ENCODE measurements around the gene PAFAH1B1.
"Not testable (repeated sequence)": the region's sequence is repeated elsewhere in the genome, so short reads cannot be mapped to it uniquely, and the experiment has no call there.

PAFAH1B1 gene

GRCh38 chr17:2594722-2595599 lies 1.5 kb downstream of the PAFAH1B1 start:
- DNase-seq = no peak

DNA sequence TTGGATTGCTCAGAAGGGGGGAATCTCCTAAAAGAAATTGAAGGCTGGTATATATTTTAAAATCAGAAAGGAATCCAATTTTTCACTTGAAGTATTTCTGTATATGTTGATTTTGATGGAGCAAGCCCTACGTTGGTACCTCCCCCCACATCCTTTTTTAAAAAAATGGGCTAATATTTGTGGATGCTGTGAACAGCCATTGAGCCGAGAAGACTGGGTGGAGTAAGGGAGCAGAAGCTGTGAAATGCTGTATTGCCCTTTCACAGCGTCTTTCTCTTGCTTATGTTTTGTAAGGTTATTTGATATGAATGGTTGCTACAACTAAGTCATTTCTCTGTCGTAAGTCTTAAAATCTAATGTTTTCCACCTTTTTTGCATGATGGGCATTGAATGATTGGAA lies 2.3 kb downstream of the PAFAH1B1 start:
- DNase-seq = no peak

DNA sequence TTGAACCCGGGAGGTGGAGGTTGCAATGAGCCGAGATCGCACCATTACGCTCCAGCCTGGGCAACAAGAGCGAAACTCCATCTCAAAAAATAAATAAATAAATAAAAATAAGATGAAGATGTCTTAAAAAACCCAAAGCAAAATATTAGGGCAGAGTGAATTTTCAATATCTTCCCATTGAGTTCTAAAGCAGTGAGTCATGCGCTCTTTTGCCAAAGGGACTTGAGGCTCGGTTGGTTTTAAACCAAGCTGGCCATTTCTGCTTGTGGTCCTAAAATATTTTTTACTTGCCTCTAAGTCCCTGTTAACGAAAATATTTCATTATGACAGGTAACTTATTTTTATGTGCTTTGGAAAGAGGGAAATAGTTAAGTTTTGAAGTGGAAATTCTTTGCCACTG lies 4.7 kb downstream of the PAFAH1B1 start:
- DNase-seq = no peak

- no peak for DNase-seq
Measured at GRCh38 chr17:2602597-2603017, 9.2 kb downstream of the PAFAH1B1 start.

GRCh38 chr17:2608350-2608913 lies 15.0 kb downstream of the PAFAH1B1 start:
- DNase-seq = no peak

- DNase-seq = no peak
Measured at GRCh38 chr17:2609091-2609490, 15.6 kb downstream of the PAFAH1B1 start.

- DNase-seq = no peak
Measured at GRCh38 chr17:2610195-2611175, 17.0 kb downstream of the PAFAH1B1 start.

DNA sequence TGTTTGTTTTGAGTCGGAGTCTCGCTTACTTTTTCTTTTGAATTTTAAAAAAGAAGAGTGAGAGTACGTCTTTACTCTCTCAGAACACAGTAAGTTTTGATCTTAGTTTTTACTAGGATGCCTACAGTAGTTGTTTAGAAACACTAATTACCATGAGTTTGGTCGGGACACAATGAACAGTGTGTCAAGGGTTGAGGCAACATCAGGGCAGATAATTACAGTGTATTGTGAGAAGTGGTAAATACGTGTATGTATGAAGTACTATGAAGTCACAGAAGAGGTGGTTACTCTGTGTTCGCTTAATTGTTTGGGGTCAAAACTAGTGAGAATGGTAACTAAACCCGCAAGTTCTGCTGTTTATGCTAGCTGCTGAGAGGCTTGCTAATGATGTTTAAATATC lies 18.2 kb downstream of the PAFAH1B1 start:
- DNase-seq = no peak

DNA sequence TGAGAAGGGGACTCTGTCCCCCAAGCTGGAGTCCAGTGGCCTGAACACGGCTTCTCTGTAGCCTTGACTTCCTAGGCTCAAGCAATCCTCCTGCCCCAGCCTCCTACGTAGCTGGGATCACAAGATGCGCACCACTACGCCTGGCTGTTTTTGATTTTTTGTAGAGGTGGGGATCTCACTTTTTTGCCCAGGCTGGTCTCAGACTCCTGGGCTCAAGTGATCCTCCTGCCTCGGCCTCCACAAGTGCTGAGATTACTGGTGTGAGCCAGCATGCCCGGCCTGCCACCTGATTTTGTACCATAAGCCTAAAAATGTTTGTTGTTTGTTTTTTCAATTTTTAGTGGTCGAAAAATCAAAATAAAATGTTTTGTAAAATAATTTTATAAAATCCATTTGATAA lies 19.2 kb downstream of the PAFAH1B1 start:
- DNase-seq = no peak

DNA sequence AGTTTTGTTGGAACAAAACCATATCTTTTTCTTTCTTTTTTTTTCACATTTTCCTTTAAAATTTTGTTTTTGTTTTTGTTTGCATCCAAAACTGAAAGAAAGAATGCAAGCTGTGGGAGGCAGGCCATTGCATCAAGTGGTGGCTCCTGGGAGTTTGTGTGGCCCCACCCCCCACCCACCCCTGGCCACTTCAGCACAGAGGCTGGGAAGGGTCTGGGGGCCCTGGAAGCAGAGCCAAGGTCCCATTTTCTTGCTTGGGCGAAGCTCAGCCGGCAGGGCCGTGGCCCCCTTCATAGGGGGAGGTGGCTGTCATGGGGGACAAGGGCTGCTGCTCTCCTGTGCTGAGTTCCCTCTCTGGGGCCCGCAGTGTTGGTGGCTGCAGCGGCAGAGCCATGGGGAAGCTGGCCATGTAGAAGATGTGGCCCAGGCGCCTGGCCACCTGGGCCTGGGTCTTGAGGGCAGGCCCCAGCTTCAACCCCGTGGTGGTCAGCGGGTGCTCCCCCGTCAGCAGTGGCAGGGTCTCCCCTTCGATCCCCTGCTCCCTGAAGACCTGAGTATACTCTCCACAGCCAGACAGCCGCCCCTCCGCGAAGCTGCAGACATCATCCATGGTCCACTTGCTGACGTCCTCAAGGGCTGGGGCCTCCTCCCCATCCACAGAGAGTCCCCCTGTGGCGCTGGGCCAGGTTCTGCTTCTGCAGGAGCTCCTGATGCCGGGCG lies 19.8 kb downstream of the PAFAH1B1 start:
- DNase-seq = no peak

DNA sequence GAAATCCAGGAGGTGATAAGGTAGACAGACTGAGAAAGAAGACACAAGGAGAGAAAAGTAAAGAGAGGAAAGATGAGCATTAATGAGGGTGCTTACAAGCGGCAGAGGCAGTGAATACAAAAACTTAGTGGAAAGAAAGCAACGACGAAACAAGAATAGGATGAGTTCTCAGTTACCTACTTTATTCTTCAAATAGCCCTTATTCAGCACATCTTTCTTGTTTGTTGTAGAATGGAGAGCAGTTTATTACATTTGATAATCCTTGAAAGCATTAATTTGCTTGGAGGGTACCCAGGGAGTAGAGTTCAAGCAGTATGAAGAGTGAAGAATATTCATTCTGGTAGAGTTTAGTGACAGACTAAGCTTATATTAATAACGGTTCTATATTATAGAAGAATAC lies 22.4 kb downstream of the PAFAH1B1 start:
- DNase-seq = no peak

DNA sequence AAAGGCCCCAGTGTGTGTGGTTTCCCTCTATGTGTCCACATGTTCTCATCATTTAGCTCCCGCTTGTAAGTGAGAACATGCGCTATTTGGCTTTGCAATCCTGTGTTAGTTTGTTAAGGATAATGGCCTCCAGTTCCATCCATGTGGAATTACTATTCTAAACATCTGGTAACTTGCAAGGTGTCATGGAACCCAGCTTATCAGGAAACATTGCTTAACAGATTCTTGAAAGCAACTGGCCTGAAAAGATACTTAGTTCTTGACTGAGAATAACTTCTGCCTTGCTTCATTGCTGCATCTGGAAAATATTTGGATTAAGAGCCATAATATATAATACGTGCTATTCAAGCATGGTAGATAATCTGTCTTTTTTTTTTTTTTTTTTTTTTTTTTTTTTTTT lies 27.8 kb downstream of the PAFAH1B1 start:
- DNase-seq = no peak

GRCh38 chr17:2621951-2622405 lies 28.5 kb downstream of the PAFAH1B1 start:
- DNase-seq = not testable (repeated sequence)

- not testable (repeated sequence) for DNase-seq
Measured at GRCh38 chr17:2622721-2623301, 29.4 kb downstream of the PAFAH1B1 start.

- no peak for DNase-seq
Measured at GRCh38 chr17:2624292-2624731, 30.9 kb downstream of the PAFAH1B1 start.

DNA sequence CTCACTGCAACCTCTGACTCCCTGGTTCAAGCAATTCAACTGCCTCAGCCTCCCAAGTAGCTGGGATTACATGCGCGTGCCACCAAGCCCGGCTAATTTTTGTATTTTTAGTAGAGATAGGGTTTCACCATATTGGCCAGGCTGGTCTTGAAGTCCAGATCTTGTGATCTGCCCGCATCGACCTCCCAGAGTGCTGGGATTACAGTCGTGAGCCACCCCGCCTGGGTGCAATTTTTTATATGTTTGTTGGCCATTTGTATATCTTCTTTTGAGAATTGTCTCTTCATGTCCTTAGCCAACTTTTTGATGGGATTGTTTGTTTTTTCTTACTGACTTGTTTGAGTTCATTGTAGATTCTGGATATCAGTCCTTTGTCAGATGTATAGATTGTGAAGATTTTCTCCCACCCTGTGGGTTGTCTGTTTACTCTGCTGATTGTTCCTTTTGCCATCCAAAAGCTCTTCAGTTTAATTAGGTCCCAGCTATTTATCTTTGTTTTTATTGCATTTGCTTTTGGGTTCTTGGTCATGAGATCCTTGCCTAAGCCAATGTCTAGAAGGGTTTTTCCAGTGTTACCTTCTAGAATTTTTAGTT lies 33.3 kb downstream of the PAFAH1B1 start:
- DNase-seq = not testable (repeated sequence)

DNA sequence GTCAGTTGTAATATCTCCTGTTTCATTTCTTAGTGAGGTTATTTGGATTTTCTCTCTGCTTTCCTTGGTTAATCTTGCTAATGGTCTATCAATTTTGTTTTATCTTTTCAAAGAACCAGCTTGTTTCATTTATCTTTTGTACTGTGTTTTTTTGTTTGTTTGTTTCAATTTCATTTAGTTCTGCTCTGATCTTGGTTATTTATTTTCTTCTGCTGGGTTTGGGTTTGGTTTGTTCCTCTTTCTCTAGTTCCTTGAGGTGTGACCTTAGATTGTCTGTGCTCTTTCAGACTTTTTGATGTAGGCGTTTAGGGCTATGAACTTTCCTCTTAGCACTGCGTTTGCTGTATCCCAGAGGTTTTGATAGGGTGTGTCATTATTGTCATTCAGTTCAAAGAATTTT lies 35.5 kb downstream of the PAFAH1B1 start:
- not testable (repeated sequence) for DNase-seq

GRCh38 chr17:2631211-2631610 lies 37.8 kb downstream of the PAFAH1B1 start:
- no peak for DNase-seq

DNA sequence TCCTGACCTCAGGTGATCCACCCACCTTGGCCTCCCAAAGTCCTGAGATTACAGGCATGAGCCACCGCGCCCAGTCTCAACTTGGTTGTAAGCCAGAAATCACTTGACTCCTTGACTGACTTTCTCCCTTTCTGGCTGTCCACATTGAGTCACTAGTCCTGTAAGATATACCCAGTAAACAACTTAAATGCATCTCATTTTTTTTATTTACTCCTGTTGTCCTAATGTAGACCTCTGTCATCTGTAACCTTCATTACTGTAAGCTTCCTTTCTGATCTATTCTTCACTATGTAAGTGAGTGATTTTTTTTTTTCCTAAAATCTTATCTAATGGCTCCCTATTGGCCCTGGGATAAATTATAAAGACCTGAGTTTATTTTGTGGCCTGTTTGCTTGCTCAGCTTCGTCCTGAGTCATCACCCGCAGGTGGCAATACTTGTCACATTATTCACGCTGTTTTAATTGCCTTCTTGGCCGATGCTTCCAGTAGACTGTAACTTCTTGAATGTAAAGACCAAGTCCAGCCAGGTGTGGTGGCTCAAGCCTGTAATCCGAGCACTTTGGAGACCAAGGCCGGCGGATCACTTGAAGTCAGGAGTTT lies 41.0 kb downstream of the PAFAH1B1 start:
- DNase-seq = no peak

DNA sequence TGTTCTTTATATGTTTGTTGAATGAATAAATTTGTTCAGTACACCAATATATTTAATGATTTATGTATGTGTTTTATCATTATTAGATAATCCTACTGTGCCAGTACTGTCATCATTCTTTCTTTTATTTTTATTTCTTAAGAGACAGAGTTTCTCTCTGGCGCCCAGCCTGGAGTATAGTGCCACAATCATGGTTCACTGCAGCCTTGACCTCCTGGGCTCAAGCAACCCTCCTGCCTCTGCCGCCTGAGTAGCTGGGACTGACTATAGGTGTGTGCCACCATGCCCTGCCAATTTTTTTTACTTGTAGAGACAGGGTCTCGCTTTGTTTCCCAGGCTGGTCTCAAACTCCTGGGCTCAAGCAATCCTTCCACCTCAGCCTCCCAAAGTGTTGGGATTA lies 41.8 kb downstream of the PAFAH1B1 start:
- DNase-seq = no peak

DNA sequence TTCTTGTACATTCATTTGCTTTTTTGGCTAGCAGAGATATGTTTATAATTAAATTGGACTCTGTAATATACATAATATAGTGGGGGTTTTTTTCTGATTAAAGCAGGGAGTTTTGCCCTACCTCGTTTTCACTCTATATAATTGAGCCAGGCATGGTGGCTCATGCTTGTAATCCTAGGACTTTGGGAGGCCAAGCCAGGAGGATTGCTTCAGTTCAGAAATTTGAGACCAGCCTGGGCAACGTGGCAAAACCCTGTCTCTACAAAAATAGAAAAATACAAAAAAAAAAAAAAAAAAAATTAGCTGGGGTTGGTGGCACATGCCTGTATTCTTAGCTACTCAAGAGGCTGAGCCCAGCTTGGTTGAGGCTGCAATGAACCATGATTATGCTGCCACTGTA lies 42.2 kb downstream of the PAFAH1B1 start:
- DNase-seq = no peak

All from CD4-positive, alpha-beta T cell treated with Interleukin-17A for 4 hours (primary cell).